RWPE2 (cell line): ENCODE measurements around the gene NLK.

Experiments
- ATAC-seq: fragments of 200-7000 bp; cut with Tn5 transposase; 3 replicates; pipeline ENCODE4 v1.9.1; 2021; ENCODE audit warnings: low read depth
- DNase-seq: peaks from one replicate; pipeline ENCODE4 v3.0.0-alpha.2; 2020; ENCODE audit warnings: low spot score
- H3K27ac ChIP-seq: fragments of 450-650 bp; 2 replicates; pipeline ENCODE4 v1.5.1; 2017; ENCODE audit warnings: mild to moderate bottlenecking; ENCODE audit not compliant: poor library complexity, severe bottlenecking
- H3K27me3 ChIP-seq: fragments of 250-450 bp; sonication (Bioruptor Pico); 2 replicates; pipeline ENCODE4 v1.5.1; 2021; ENCODE audit warnings: mild to moderate bottlenecking, moderate library complexity; ENCODE audit not compliant: insufficient read depth, poor library complexity, severe bottlenecking
- H3K36me3 ChIP-seq: fragments of 250-450 bp; sonication (Bioruptor Pico); 2 replicates; pipeline ENCODE4 v1.5.1; 2020; ENCODE audit warnings: low read depth, mild to moderate bottlenecking, moderate library complexity
- H3K4me1 ChIP-seq: fragments of 250-450 bp; sonication (Bioruptor Pico); 2 replicates; pipeline ENCODE4 v1.5.1; 2021; ENCODE audit warnings: mild to moderate bottlenecking, moderate library complexity; ENCODE audit not compliant: insufficient read depth, poor library complexity, severe bottlenecking
- H3K4me3 ChIP-seq: fragments of 250-450 bp; sonication (Bioruptor Pico); 2 replicates; pipeline ENCODE4 v1.5.1; 2021; ENCODE audit warnings: mild to moderate bottlenecking, moderate library complexity; ENCODE audit not compliant: severe bottlenecking
- H3K9me3 ChIP-seq: fragments of 250-450 bp; sonication (Bioruptor Pico); 2 replicates; pipeline ENCODE4 v1.5.1; 2021; ENCODE audit warnings: mild to moderate bottlenecking, moderate library complexity; ENCODE audit not compliant: severe bottlenecking
- TF ChIP-seq, protein P1 (sequence below): fragments of 450-650 bp; IDR thresholded peaks from one replicate; pipeline ENCODE4 v1.5.1; 2017; ENCODE audit warnings: mild to moderate bottlenecking, moderate library complexity; ENCODE audit not compliant: poor library complexity, severe bottlenecking

NLK gene

GRCh38 chr17:28141313-28141712, 98.8 kb downstream of the NLK start:
- TF ChIP-seq, protein P1, sequence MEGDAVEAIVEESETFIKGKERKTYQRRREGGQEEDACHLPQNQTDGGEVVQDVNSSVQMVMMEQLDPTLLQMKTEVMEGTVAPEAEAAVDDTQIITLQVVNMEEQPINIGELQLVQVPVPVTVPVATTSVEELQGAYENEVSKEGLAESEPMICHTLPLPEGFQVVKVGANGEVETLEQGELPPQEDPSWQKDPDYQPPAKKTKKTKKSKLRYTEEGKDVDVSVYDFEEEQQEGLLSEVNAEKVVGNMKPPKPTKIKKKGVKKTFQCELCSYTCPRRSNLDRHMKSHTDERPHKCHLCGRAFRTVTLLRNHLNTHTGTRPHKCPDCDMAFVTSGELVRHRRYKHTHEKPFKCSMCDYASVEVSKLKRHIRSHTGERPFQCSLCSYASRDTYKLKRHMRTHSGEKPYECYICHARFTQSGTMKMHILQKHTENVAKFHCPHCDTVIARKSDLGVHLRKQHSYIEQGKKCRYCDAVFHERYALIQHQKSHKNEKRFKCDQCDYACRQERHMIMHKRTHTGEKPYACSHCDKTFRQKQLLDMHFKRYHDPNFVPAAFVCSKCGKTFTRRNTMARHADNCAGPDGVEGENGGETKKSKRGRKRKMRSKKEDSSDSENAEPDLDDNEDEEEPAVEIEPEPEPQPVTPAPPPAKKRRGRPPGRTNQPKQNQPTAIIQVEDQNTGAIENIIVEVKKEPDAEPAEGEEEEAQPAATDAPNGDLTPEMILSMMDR: no peak
- Histone ChIP-seq H3K27ac (no peak overlapping the region), H3K9me3 (no peaks in the 10 kb centered on the region), H3K4me3 (no peak overlapping the region), H3K4me1 (no peaks in the 10 kb centered on the region), H3K27me3 (no peaks in the 10 kb centered on the region), H3K36me3 (peaks cover 31% of the 10 kb centered on the region)
- DNase-seq (no peak), ATAC-seq (no peak)

DNA sequence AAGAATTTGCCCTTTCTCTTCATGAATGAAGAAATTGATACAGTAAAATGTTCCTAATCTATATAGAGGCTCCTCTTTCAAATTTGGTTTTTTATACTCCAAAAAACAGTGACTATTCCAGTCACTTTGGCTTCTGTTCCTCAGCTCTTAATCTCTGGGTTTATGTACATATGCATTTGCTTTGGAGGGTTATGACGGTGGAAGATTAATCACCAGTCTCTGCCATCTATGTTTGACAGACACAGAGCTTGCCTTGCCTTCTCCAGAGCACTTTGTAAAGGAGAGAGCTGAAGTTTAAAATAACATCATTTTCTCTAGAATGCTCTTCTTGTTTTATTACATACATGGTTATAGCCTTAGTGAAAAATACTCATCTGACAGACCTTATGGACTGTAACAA, 99.3 kb downstream of the NLK start:
- DNase-seq (no peak), ATAC-seq (no peak)
- Histone ChIP-seq H3K4me1 (no peaks in the 10 kb centered on the region), H3K9me3 (no peaks in the 10 kb centered on the region), H3K36me3 (peaks cover 35% of the 10 kb centered on the region), H3K27ac (no peak overlapping the region), H3K4me3 (no peak overlapping the region), H3K27me3 (no peaks in the 10 kb centered on the region)
- TF ChIP-seq, protein P1: no peak

GRCh38 chr17:28142305-28142704, 99.8 kb downstream of the NLK start:
- TF ChIP-seq, protein P1: no peak
- Histone ChIP-seq H3K9me3 (no peaks in the 10 kb centered on the region), H3K27me3 (no peaks in the 10 kb centered on the region), H3K4me1 (no peaks in the 10 kb centered on the region), H3K4me3 (no peak overlapping the region), H3K27ac (no peak overlapping the region), H3K36me3 (peaks cover 31% of the 10 kb centered on the region)
- DNase-seq: no peak
- ATAC-seq: no peak

DNA sequence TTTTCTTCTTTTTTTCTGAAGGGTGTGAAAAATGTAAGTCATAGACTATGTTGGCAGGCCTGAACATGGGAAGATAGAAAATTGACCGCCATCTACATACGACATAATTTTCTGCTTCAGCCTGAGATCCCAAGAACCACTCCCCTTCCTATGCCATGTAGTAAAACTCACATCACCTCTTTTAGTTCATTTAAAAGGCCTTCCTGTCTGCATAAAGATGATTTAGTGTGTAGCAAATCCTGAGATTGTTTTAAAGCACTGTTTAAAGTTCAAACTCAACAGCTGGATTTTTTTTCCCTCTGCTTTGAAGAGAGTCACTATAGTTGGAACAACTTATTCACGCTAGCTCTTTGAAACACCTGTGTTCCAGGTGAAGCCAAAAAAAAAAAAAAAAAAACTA, 101.5 kb downstream of the NLK start:
- no peak for ATAC-seq
- no peaks in the 10 kb centered on the region for H3K9me3 ChIP-seq

GRCh38 chr17:28145348-28145747, 102.9 kb downstream of the NLK start:
- ATAC-seq (no peak), DNase-seq (no peak)
- no peaks in the 10 kb centered on the region for H3K4me1 ChIP-seq
- H3K4me3 ChIP-seq: no peak overlapping the region
- H3K27ac ChIP-seq: no peak overlapping the region
- no peaks in the 10 kb centered on the region for H3K9me3 ChIP-seq
- H3K36me3 ChIP-seq: peaks cover 26% of the 10 kb centered on the region
- no peaks in the 10 kb centered on the region for H3K27me3 ChIP-seq
- TF ChIP-seq, protein P1: no peak

More for the DNA sequence above, 101.5 kb downstream of the NLK start:
- no peak overlapping the region for H3K27ac ChIP-seq
- DNase-seq: no peak
- H3K4me3 ChIP-seq: no peak overlapping the region
- H3K27me3 ChIP-seq: no peaks in the 10 kb centered on the region
- peaks cover 28% of the 10 kb centered on the region for H3K36me3 ChIP-seq
- H3K4me1 ChIP-seq: no peaks in the 10 kb centered on the region
- TF ChIP-seq, protein P1: no peak
